ENCODE data around the gene TM4SF4. TPM values are rescaled to one million over a fixed set of nuclear protein-coding genes. Genes with fewer than 3 reads are reported as not detected.

Gene TM4SF4
- total and polyA plus RNA-seq, 2 donors from 2014 or later: 0.92 to 0.94 TPM

- H3K9me3 ChIP-seq (ENCODE audit: control insufficient read depth in 2 of 3, insufficient read depth in 1 of 3, low read length in 3 of 3): no peaks in the 10 kb centered on the region
- no peak for TF ChIP-seq CTCF (IDR thresholded peaks at IDR 0.05; ENCODE audit: borderline replicate concordance, extremely low read depth, insufficient read depth)
- FAIRE-seq (no peak), DNase-seq (no peak)
- no peak overlapping the region for H3K9ac ChIP-seq (ENCODE audit: low read length in 3 of 3)
- H3K27ac ChIP-seq (ENCODE audit: low read depth in 2 of 2, low read length in 2 of 2): peak overlapping the region; percentile 10 to 26
- H3K4me1 ChIP-seq (ENCODE audit: control insufficient read depth in 2 of 3, insufficient read depth in 2 of 3, low read depth in 1 of 3, low read length in 3 of 3): peaks cover 0 to 14% (median 6%) of the 10 kb centered on the region in 3 donors
- no peaks in the 10 kb centered on the region for H3K27me3 ChIP-seq (ENCODE audit: control insufficient read depth, insufficient read depth, low read length)
- H3K4me3 ChIP-seq (ENCODE audit: low read length in 3 of 3): no peak overlapping the region
- no peaks in the 10 kb centered on the region for H3K36me3 ChIP-seq (ENCODE audit: control insufficient read depth in 2 of 3, insufficient read depth in 3 of 3, low read length in 3 of 3)
- intact Hi-C loops (cut with DNase I): no loop called here
Measured at GRCh38 chr3:149548669-149549065, 74.2 kb downstream of the TM4SF4 start.

GRCh38 chr3:149551500-149551899 lies 77.0 kb downstream of the TM4SF4 start:
- H3K36me3 ChIP-seq (ENCODE audit: control insufficient read depth in 2 of 3, insufficient read depth in 3 of 3, low read length in 3 of 3): no peaks in the 10 kb centered on the region
- FAIRE-seq: no peak
- peaks cover 0 to 33% (median 18%) of the 10 kb centered on the region in 3 donors for H3K4me1 ChIP-seq (ENCODE audit: control insufficient read depth in 2 of 3, insufficient read depth in 2 of 3, low read depth in 1 of 3, low read length in 3 of 3)
- no peak for TF ChIP-seq CTCF (IDR thresholded peaks at IDR 0.05; ENCODE audit: borderline replicate concordance, extremely low read depth, insufficient read depth)
- intact Hi-C loops (cut with DNase I): no loop called here
- DNase-seq: no peak
- no peak overlapping the region for H3K27ac ChIP-seq (ENCODE audit: low read depth in 2 of 2, low read length in 2 of 2)
- H3K27me3 ChIP-seq (ENCODE audit: control insufficient read depth, insufficient read depth, low read length): no peaks in the 10 kb centered on the region
- no peaks in the 10 kb centered on the region for H3K9me3 ChIP-seq (ENCODE audit: control insufficient read depth in 2 of 3, insufficient read depth in 1 of 3, low read length in 3 of 3)
- H3K9ac ChIP-seq (ENCODE audit: low read length in 3 of 3): no peak overlapping the region
- no peak overlapping the region for H3K4me3 ChIP-seq (ENCODE audit: low read length in 3 of 3)

GRCh38 chr3:149552700-149553099 lies 78.2 kb downstream of the TM4SF4 start:
- intact Hi-C loops (cut with DNase I): no loop called here
- H3K4me1 ChIP-seq (ENCODE audit: control insufficient read depth in 2 of 3, insufficient read depth in 2 of 3, low read depth in 1 of 3, low read length in 3 of 3): peaks cover 0 to 33% (median 18%) of the 10 kb centered on the region in 3 donors
- no peak for TF ChIP-seq CTCF (IDR thresholded peaks at IDR 0.05; ENCODE audit: borderline replicate concordance, extremely low read depth, insufficient read depth)
- DNase-seq (peak in 1 of 5 donors; percentile 39), FAIRE-seq (no peak)
- no peak overlapping the region for H3K4me3 ChIP-seq (ENCODE audit: low read length in 3 of 3)
- H3K27ac ChIP-seq (ENCODE audit: low read depth in 2 of 2, low read length in 2 of 2): peak overlapping the region in 1 of 2 donors; percentile 80
- H3K9ac ChIP-seq (ENCODE audit: low read length in 3 of 3): no peak overlapping the region
- no peaks in the 10 kb centered on the region for H3K27me3 ChIP-seq (ENCODE audit: control insufficient read depth, insufficient read depth, low read length)
- no peaks in the 10 kb centered on the region for H3K36me3 ChIP-seq (ENCODE audit: control insufficient read depth in 2 of 3, insufficient read depth in 3 of 3, low read length in 3 of 3)
- no peaks in the 10 kb centered on the region for H3K9me3 ChIP-seq (ENCODE audit: control insufficient read depth in 2 of 3, insufficient read depth in 1 of 3, low read length in 3 of 3)

Other genes with a start within 250 kb of the TM4SF4 start
- 19.7 TPM for gene TM4SF18, start 141.1 kb upstream of the TM4SF4 start, total RNA-seq
- 14.2 TPM for gene TM4SF18, start 141.1 kb upstream of the TM4SF4 start, polyA plus RNA-seq (ENCODE audit: insufficient read depth, low read depth, low replicate concordance)
- gene TM4SF1, start 97.0 kb upstream of the TM4SF4 start, total RNA-seq: 173 TPM
- 101 TPM for gene TM4SF1, start 97.0 kb upstream of the TM4SF4 start, polyA plus RNA-seq (ENCODE audit: insufficient read depth, low read depth, low replicate concordance)
- 117 TPM for gene WWTR1, start 183.3 kb downstream of the TM4SF4 start, total RNA-seq
- gene WWTR1, start 183.3 kb downstream of the TM4SF4 start, polyA plus RNA-seq (ENCODE audit: insufficient read depth, low read depth, low replicate concordance): 23.3 TPM

All from kidney (tissue), 14 donors.